ENCODE results near the gene CR1L. TPM values are rescaled to one million over a fixed set of nuclear protein-coding genes. Genes with fewer than 3 reads are reported as not detected.

CR1L gene
- total RNA-seq, 2 donors from 2014 or later = not detected

DNA sequence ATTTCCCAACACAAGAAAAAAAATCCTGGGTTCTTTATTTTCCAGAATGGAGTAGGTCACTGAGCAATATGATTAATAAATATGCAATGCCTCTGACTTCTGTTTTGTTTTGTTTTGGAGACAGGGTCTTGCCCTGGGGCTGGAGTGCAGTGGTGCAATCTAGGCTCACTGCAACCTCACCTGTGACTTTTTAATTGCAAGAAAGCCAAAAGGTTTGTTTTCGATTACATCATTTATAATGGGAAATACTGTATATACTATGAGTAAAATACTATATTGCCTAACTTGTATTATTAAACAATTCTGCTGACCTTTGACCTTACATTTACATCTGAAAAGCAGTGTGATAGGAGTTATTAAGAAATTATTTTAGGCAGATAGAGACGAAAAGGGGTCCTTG, 95.3 kb downstream of the CR1L start:
- intact Hi-C loops (cut with DNase I) = no loop called here
- TF ChIP-seq, protein P1, sequence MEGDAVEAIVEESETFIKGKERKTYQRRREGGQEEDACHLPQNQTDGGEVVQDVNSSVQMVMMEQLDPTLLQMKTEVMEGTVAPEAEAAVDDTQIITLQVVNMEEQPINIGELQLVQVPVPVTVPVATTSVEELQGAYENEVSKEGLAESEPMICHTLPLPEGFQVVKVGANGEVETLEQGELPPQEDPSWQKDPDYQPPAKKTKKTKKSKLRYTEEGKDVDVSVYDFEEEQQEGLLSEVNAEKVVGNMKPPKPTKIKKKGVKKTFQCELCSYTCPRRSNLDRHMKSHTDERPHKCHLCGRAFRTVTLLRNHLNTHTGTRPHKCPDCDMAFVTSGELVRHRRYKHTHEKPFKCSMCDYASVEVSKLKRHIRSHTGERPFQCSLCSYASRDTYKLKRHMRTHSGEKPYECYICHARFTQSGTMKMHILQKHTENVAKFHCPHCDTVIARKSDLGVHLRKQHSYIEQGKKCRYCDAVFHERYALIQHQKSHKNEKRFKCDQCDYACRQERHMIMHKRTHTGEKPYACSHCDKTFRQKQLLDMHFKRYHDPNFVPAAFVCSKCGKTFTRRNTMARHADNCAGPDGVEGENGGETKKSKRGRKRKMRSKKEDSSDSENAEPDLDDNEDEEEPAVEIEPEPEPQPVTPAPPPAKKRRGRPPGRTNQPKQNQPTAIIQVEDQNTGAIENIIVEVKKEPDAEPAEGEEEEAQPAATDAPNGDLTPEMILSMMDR (IDR thresholded peaks at IDR 0.05) = no peak
- no peak for TF ChIP-seq POLR2AphosphoS5 (IDR thresholded peaks at IDR 0.05)
- TF ChIP-seq POLR2A (IDR thresholded peaks at IDR 0.05) = no peak
- WGBS = 87% methylated on average over 2 of the region's 2 CpGs

DNA sequence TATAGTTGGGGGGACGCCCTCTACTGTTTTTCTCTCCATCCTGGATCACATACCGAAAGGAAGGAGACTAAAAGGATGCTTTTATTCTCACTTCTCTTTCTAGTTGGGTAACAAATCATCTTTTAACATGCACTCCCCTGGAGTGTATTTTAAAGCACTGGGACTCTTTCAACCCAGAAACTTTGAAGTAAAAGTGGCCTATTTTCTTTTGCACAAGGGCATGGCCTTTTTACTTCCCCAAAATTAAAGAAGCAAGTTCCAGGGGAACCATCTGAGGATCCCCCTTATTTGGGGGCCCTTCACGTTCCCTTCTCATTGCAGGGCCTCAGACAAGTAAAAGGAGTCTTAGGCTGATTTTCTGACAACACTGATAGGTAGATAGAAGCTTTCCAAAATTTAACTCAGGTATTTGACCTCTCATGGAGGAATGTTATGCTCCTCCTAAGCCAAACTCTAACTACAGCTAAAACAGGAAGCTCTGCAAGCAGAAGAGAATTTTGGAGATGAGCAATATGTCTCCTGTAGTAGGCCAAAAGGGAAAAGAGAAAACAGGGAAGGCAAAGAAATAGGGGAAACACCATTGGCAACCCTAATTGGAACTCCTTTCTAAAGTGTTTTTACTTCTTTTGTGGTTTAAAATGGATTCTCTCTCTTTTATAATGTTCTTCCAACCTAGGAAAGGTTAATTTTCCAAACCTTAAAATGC, 98.1 kb downstream of the CR1L start:
- TF ChIP-seq, protein P1 (IDR thresholded peaks at IDR 0.05) = no peak
- no peak for TF ChIP-seq POLR2AphosphoS5 (IDR thresholded peaks at IDR 0.05)
- TF ChIP-seq POLR2A (IDR thresholded peaks at IDR 0.05) = no peak
- Histone ChIP-seq H3K36me3 (no peaks in the 10 kb centered on the region), H3K27ac (no peak overlapping the region), H3K4me3 (no peak overlapping the region), H3K4me1 (replicated peaks) (peaks cover 1% of the 10 kb centered on the region), H3K27me3 (replicated peaks; ENCODE audit: insufficient read depth) (no peaks in the 10 kb centered on the region), H3K9me3 (no peaks in the 10 kb centered on the region)
- WGBS = 79% methylated on average over 3 of the region's 3 CpGs
- no peak for DNase-seq (ENCODE audit: low spot score)
- intact Hi-C loops (cut with DNase I) = no loop called here

More for the DNA sequence above, 95.3 kb downstream of the CR1L start:
- Histone ChIP-seq H3K4me1 (replicated peaks) (no peaks in the 10 kb centered on the region), H3K27ac (no peak overlapping the region), H3K9me3 (no peaks in the 10 kb centered on the region), H3K27me3 (replicated peaks; ENCODE audit: insufficient read depth) (no peaks in the 10 kb centered on the region), H3K36me3 (no peaks in the 10 kb centered on the region), H3K4me3 (no peak overlapping the region)
- no peak for DNase-seq (ENCODE audit: low spot score)

DNA sequence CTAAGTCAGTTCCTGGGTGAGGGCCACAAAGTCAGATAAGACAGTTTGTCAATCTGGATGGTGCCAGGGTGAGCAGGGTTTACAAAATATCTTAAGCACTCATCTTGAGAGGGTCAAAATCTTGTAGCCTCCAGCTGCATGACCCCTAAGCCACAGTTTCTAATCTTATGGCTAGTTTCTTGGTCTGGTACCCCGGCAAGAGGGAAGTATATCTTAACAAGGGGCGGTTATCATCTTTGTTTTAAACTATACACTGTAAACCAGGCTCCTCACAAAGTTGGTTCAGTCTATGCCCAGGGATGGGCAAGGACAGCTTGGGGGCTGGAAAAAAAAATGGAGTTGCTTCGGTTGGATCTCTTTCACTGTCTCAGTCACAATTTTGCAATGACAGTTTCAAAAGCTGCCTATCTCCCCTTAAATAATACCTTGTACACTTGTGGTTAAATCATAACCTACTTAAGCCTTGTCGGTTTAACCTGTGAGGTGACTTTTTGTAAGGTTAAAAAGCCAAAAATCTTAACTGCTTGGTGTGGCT, 99.1 kb downstream of the CR1L start:
- WGBS = 93% methylated on average over 4 of the region's 4 CpGs
- TF ChIP-seq POLR2AphosphoS5 (IDR thresholded peaks at IDR 0.05) (no peak), POLR2A (IDR thresholded peaks at IDR 0.05) (no peak)
- TF ChIP-seq, protein P1 (IDR thresholded peaks at IDR 0.05) = no peak
- Histone ChIP-seq H3K36me3 (no peaks in the 10 kb centered on the region), H3K4me3 (no peak overlapping the region), H3K27ac (no peak overlapping the region), H3K9me3 (no peaks in the 10 kb centered on the region), H3K4me1 (replicated peaks) (peaks cover 4% of the 10 kb centered on the region), H3K27me3 (replicated peaks; ENCODE audit: insufficient read depth) (no peaks in the 10 kb centered on the region)
- no peak for DNase-seq (ENCODE audit: low spot score)
- intact Hi-C loops (cut with DNase I) = no loop called here

DNA sequence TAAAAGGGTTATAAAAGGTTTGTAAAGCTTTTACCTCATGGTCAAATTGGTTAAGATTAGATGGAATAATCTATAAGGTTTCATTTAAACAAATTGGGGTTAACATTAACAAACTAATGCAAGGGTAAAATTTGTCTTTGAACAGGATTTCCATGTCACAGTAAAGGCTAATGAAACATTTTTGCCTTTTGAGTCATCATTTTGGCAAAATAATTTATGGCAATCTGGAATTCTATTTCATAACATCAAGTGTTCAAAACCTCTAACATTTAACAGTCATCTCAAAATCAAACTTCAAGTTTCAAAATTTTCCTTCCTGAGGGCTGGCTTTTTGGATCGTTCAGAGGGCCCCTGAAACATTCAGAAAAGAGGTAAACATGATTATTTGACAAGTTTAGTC, 100.4 kb downstream of the CR1L start:
- H3K4me1 ChIP-seq (replicated peaks) = peaks cover 4% of the 10 kb centered on the region
- no peak overlapping the region for H3K27ac ChIP-seq
- WGBS = 81% methylated on average over 1 of the region's 1 CpG
- H3K36me3 ChIP-seq = no peaks in the 10 kb centered on the region
- intact Hi-C loops (cut with DNase I) = no loop called here
- H3K4me3 ChIP-seq = no peak overlapping the region
- H3K27me3 ChIP-seq (replicated peaks; ENCODE audit: insufficient read depth) = no peaks in the 10 kb centered on the region
- DNase-seq (ENCODE audit: low spot score) = no peak
- no peak for TF ChIP-seq POLR2A (IDR thresholded peaks at IDR 0.05)
- no peak for TF ChIP-seq POLR2AphosphoS5 (IDR thresholded peaks at IDR 0.05)
- TF ChIP-seq, protein P1 (IDR thresholded peaks at IDR 0.05) = no peak
- no peaks in the 10 kb centered on the region for H3K9me3 ChIP-seq
